ENCODE data around the gene CLHC1. TPM values are rescaled to one million over a fixed set of nuclear protein-coding genes. Genes with fewer than 3 reads are reported as not detected.

Gene CLHC1
- total RNA-seq, 1 experiment from 2014 or later = 10.4 TPM

DNA sequence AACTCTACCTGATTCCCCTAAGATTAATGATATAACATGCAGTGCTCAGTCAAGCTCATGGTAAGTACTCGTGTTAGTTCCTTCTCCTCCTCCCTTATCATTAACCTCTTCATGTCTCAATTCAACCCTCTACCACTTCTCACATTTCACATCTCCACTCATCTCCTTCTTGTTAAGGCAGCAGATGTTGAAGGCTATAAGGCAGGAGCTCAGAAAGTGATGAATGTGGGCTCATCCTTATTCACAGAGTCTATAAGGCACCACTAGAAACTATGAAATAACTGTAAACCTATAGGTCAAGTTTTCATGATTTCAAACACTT, 56.0 kb downstream of the CLHC1 start:
- intact Hi-C loops (cut with micrococcal nuclease; ENCODE audit: unreplicated experiment) = loop anchor here (10.0 kb wide), 1 partner anchor 1071 kb away; no protein-coding TSS in a partner anchor

DNA sequence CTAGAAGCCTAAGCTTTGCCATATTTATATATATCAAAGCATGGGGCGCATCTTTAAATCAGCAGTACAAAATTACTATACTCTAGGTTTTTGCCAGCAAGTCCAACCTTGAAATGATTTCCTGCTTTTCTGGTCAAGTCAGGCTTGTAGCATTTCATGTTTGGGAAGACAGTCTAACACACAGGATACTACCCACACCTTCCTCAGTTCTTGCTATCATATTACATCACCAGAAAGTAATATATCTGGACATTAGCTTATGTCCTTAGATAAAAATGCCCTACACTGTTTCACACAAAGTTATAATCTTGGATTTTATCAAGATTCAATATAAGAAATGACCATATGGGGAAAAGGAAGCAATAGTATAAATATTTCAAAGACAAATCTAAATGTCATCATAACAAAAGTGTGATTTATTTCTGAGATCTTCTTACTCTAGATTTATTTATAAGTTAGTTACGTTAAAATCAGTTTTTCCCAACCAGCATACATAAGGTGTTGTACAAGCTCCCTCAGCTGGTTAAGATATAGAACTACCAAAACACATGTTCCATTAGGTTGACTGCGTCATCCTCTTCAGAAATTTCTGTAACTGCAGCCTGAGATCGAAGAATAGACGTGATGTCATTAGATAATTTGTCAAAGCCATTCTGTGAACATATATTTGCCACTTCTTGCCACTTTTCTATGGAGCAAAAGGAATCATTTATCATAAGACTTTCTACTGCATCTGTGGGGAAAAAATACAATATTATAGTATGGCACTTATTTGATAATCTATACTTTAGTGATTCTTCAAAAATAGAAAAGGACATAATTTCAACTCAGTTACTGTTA, 56.6 kb downstream of the CLHC1 start:
- peak; percentile 10 for DNase-seq
- Mint-ChIP-seq H3K27ac (ENCODE audit: unreplicated experiment) (no peak overlapping the region), H3K9me3 (ENCODE audit: low read depth, unreplicated experiment) (no peaks in the 10 kb centered on the region), H3K4me3 (ENCODE audit: low read depth, unreplicated experiment) (no peak overlapping the region), H3K27me3 (ENCODE audit: unreplicated experiment) (no peaks in the 10 kb centered on the region), H3K36me3 (ENCODE audit: insufficient read depth, unreplicated experiment) (no peaks in the 10 kb centered on the region), H3K4me1 (ENCODE audit: low read depth, unreplicated experiment) (peaks cover 9% of the 10 kb centered on the region)
- no TSS peak for BruUV-seq (replicated peaks)
- TF ChIP-seq, protein P1, sequence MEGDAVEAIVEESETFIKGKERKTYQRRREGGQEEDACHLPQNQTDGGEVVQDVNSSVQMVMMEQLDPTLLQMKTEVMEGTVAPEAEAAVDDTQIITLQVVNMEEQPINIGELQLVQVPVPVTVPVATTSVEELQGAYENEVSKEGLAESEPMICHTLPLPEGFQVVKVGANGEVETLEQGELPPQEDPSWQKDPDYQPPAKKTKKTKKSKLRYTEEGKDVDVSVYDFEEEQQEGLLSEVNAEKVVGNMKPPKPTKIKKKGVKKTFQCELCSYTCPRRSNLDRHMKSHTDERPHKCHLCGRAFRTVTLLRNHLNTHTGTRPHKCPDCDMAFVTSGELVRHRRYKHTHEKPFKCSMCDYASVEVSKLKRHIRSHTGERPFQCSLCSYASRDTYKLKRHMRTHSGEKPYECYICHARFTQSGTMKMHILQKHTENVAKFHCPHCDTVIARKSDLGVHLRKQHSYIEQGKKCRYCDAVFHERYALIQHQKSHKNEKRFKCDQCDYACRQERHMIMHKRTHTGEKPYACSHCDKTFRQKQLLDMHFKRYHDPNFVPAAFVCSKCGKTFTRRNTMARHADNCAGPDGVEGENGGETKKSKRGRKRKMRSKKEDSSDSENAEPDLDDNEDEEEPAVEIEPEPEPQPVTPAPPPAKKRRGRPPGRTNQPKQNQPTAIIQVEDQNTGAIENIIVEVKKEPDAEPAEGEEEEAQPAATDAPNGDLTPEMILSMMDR (IDR thresholded peaks at IDR 0.05; ENCODE audit: unreplicated experiment) = peak; percentile 26
- intact Hi-C loops (cut with micrococcal nuclease; ENCODE audit: unreplicated experiment) = loop anchor here (1.0 to 10.0 kb wide), 2 partner anchors 275 to 1071 kb away; no protein-coding TSS in a partner anchor
- CTCF ChIA-PET = interaction anchor here (0.5 to 5.1 kb wide), 5 partner anchors 49 to 466 kb away, joined by 3 to 37 read pairs (median 4); no protein-coding TSS in a partner anchor

More for the DNA sequence above, 56.0 kb downstream of the CLHC1 start:
- no peaks in the 10 kb centered on the region for H3K27me3 Mint-ChIP-seq (ENCODE audit: unreplicated experiment)
- H3K27ac Mint-ChIP-seq (ENCODE audit: unreplicated experiment) = no peak overlapping the region
- CTCF ChIA-PET = interaction anchor here (1.2 to 5.1 kb wide), 5 partner anchors 161 to 467 kb away, joined by 3 to 37 read pairs (median 3); no protein-coding TSS in a partner anchor
- peaks cover 9% of the 10 kb centered on the region for H3K4me1 Mint-ChIP-seq (ENCODE audit: low read depth, unreplicated experiment)
- TF ChIP-seq, protein P1 (IDR thresholded peaks at IDR 0.05; ENCODE audit: unreplicated experiment) = no peak
- no TSS peak for BruUV-seq (replicated peaks)
- DNase-seq = no peak
- no peaks in the 10 kb centered on the region for H3K36me3 Mint-ChIP-seq (ENCODE audit: insufficient read depth, unreplicated experiment)
- no peak overlapping the region for H3K4me3 Mint-ChIP-seq (ENCODE audit: low read depth, unreplicated experiment)
- no peaks in the 10 kb centered on the region for H3K9me3 Mint-ChIP-seq (ENCODE audit: low read depth, unreplicated experiment)

DNA sequence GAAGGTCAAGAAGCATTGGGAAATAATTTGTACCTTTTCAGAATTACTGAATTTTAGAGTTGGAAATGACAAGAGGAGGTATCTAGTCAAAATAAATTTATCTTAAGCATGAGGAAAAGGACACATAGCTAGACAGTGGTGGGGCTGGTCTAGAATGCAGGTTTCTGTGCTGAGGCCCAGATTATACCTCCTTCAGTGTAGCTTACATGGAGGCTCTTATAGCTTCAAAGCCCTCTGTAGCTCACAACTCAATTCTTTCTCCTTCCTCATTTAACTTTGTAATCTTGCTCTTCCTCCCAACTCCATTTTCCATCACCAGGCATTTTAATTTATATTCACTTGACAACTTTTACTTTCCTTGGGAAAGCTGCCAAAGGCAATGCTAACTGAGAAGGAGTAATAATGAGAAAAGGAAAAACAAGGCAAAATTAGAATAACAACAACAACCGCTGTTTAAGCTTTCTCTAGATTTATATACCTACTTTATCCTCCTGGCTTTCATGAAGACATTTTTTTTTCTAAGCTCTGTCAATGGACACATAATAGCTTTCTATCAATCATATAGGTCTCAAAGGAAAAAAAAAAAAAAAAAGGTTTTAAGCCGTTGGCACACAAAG, 58.5 kb downstream of the CLHC1 start:
- CTCF ChIA-PET = interaction anchor here (0.6 to 5.1 kb wide), 3 partner anchors 123 to 293 kb away, joined by 3 to 37 read pairs (median 3); no protein-coding TSS in a partner anchor
- Mint-ChIP-seq H3K4me1 (ENCODE audit: low read depth, unreplicated experiment) (peaks cover 9% of the 10 kb centered on the region), H3K36me3 (ENCODE audit: insufficient read depth, unreplicated experiment) (no peaks in the 10 kb centered on the region), H3K4me3 (ENCODE audit: low read depth, unreplicated experiment) (no peak overlapping the region), H3K9me3 (ENCODE audit: low read depth, unreplicated experiment) (no peaks in the 10 kb centered on the region), H3K27me3 (ENCODE audit: unreplicated experiment) (no peaks in the 10 kb centered on the region), H3K27ac (ENCODE audit: unreplicated experiment) (no peak overlapping the region)
- intact Hi-C loops (cut with micrococcal nuclease; ENCODE audit: unreplicated experiment) = loop anchor here (10.0 kb wide), 1 partner anchor 1069 kb away; no protein-coding TSS in a partner anchor
- TF ChIP-seq, protein P1 (IDR thresholded peaks at IDR 0.05; ENCODE audit: unreplicated experiment) = no peak
- no TSS peak for BruUV-seq (replicated peaks)
- DNase-seq = no peak

DNA sequence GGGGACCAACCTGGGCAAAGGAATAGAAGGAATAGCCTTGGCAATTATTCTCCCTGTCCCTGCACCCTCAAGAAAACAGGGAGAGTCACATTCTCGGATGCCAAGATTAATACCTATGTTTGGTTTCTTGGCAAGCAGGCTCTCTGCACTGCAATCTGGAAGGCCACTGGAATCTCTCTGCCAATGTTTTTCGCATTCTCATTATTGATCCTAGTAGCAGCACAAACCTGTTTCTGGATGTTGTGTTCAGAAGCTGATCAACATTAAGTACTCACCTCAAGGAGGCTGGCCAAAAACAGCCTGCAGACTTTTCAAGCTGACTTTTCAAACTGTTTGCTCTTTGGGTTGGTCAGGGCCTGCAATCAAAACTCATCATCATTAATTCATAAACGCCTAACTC, 62.2 kb downstream of the CLHC1 start:
- no peaks in the 10 kb centered on the region for H3K36me3 Mint-ChIP-seq (ENCODE audit: insufficient read depth, unreplicated experiment)
- H3K27me3 Mint-ChIP-seq (ENCODE audit: unreplicated experiment) = no peaks in the 10 kb centered on the region
- H3K27ac Mint-ChIP-seq (ENCODE audit: unreplicated experiment) = no peak overlapping the region
- BruUV-seq (replicated peaks) = no TSS peak
- TF ChIP-seq, protein P1 (IDR thresholded peaks at IDR 0.05; ENCODE audit: unreplicated experiment) = no peak
- CTCF ChIA-PET = interaction anchor here (1.2 kb wide), 1 partner anchor 12 kb away, joined by 3 read pairs; no protein-coding TSS in a partner anchor
- H3K4me1 Mint-ChIP-seq (ENCODE audit: low read depth, unreplicated experiment) = peaks cover 15% of the 10 kb centered on the region
- no peak overlapping the region for H3K4me3 Mint-ChIP-seq (ENCODE audit: low read depth, unreplicated experiment)
- no peak for DNase-seq
- no peaks in the 10 kb centered on the region for H3K9me3 Mint-ChIP-seq (ENCODE audit: low read depth, unreplicated experiment)
- intact Hi-C loops (cut with micrococcal nuclease; ENCODE audit: unreplicated experiment) = loop anchor here (5.0 to 10.0 kb wide), 2 partner anchors 73 to 1065 kb away; no protein-coding TSS in a partner anchor

All from Calu3 (cell line).